GM19395 (cell line): ENCODE results near the gene GAGE1.
"Not testable (repeated sequence)": the region's sequence is repeated elsewhere in the genome, so short reads cannot be mapped to it uniquely, and the experiment has no call there.

ENCODE experiments used
- ATAC-seq: cut with Tn5 transposase; IDR thresholded peaks from one replicate; pipeline ENCODE4 v1.9.1; 2021; ENCODE audit warnings: mild to moderate bottlenecking, moderate library complexity; ENCODE audit not compliant: unreplicated experiment

Gene GAGE1, protein sequence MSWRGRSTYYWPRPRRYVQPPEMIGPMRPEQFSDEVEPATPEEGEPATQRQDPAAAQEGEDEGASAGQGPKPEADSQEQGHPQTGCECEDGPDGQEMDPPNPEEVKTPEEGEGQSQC

DNA sequence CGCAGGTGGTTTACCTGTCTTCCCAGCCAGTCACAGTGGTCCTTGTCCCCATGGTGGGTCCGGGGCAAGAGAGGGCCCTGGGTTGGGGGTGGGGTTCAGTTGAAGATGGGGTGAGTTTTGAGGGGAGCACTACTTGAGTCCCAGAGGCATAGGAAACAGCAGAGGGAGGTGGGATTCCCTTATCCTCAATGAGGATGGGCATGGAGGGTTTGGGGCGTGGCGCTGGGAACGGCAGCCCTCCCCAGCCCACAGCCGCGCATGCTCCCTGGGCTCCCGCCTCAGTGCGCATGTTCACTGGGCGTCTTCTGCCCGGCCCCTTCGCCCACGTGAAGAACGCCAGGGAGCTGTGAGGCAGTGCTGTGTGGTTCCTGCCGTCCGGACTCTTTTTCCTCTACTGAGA, at the start of gene GAGE1:
GAGE1 (plus strand) TSS at position 301 of the 400 bp plus-strand sequence. CDS start 1,155 bp downstream, outside the sequence.
- not testable (repeated sequence) for ATAC-seq

DNA sequence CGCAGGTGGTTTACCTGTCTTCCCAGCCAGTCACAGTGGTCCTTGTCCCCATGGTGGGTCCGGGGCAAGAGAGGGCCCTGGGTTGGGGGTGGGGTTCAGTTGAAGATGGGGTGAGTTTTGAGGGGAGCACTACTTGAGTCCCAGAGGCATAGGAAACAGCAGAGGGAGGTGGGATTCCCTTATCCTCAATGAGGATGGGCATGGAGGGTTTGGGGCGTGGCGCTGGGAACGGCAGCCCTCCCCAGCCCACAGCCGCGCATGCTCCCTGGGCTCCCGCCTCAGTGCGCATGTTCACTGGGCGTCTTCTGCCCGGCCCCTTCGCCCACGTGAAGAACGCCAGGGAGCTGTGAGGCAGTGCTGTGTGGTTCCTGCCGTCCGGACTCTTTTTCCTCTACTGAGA, 47.8 kb upstream of the GAGE1 start, which contains the start of gene GAGE12E:
GAGE12E (plus strand) TSS at position 301 of the 400 bp plus-strand sequence. CDS start 1,155 bp downstream, outside the sequence.
- ATAC-seq: not testable (repeated sequence)

DNA sequence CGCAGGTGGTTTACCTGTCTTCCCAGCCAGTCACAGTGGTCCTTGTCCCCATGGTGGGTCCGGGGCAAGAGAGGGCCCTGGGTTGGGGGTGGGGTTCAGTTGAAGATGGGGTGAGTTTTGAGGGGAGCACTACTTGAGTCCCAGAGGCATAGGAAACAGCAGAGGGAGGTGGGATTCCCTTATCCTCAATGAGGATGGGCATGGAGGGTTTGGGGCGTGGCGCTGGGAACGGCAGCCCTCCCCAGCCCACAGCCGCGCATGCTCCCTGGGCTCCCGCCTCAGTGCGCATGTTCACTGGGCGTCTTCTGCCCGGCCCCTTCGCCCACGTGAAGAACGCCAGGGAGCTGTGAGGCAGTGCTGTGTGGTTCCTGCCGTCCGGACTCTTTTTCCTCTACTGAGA, 38.3 kb upstream of the GAGE1 start, which contains the start of gene GAGE12F:
GAGE12F (plus strand) TSS at position 301 of the 400 bp plus-strand sequence. CDS start 1,155 bp downstream, outside the sequence.
- not testable (repeated sequence) for ATAC-seq

DNA sequence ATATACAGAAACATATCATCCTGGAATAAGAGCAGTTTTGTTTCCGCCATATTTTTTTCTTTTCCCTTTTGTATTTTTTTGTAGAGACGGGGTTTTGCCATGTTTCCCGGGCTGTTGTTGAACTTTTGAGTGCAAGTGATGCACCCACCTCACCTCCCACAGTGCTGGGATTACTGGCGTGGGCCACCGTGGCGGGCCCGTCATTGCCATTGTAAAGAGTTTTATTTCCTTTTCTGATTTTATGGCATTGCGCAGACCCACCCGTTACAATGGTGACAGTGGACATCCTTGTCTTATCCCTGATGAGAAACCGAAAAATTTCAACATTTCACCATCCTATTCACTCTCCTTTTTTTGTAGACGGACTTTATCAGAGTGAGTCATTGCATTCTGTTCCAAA, 30.1 kb upstream of the GAGE1 start:
- not testable (repeated sequence) for ATAC-seq

DNA sequence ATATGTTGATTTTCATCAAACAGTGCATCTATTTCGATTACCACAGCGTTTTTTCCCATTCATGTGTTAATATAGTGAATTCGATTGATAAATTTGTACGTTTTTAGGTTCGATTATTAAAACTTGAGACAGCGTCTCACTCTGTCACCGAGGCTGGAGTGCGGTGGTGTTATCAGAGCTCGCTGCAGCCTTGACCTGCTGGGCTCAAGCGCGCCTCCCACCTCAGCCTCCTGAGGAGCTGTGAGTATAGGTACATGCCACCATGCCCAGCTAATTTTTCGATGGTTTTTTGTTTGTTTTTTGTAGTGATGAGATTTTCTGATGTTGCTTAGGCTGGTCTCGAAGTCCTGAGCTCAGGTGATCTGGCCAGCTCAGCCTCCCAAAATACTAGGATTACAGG, 29.7 kb upstream of the GAGE1 start:
- not testable (repeated sequence) for ATAC-seq

DNA sequence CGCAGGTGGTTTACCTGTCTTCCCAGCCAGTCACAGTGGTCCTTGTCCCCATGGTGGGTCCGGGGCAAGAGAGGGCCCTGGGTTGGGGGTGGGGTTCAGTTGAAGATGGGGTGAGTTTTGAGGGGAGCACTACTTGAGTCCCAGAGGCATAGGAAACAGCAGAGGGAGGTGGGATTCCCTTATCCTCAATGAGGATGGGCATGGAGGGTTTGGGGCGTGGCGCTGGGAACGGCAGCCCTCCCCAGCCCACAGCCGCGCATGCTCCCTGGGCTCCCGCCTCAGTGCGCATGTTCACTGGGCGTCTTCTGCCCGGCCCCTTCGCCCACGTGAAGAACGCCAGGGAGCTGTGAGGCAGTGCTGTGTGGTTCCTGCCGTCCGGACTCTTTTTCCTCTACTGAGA, 28.7 kb upstream of the GAGE1 start, which contains the start of gene GAGE12G:
GAGE12G (plus strand) TSS at position 301 of the 400 bp plus-strand sequence. CDS start 1,155 bp downstream, outside the sequence.
- not testable (repeated sequence) for ATAC-seq

DNA sequence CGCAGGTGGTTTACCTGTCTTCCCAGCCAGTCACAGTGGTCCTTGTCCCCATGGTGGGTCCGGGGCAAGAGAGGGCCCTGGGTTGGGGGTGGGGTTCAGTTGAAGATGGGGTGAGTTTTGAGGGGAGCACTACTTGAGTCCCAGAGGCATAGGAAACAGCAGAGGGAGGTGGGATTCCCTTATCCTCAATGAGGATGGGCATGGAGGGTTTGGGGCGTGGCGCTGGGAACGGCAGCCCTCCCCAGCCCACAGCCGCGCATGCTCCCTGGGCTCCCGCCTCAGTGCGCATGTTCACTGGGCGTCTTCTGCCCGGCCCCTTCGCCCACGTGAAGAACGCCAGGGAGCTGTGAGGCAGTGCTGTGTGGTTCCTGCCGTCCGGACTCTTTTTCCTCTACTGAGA, 19.2 kb upstream of the GAGE1 start, which contains the start of gene GAGE12H:
GAGE12H (plus strand) TSS at position 301 of the 400 bp plus-strand sequence. CDS start 1,155 bp downstream, outside the sequence.
- ATAC-seq: not testable (repeated sequence)

DNA sequence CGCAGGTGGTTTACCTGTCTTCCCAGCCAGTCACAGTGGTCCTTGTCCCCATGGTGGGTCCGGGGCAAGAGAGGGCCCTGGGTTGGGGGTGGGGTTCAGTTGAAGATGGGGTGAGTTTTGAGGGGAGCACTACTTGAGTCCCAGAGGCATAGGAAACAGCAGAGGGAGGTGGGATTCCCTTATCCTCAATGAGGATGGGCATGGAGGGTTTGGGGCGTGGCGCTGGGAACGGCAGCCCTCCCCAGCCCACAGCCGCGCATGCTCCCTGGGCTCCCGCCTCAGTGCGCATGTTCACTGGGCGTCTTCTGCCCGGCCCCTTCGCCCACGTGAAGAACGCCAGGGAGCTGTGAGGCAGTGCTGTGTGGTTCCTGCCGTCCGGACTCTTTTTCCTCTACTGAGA, 9.6 kb upstream of the GAGE1 start, which contains the start of gene GAGE2A:
GAGE2A (plus strand) TSS at position 301 of the 400 bp plus-strand sequence. CDS start 1,155 bp downstream, outside the sequence.
- ATAC-seq: not testable (repeated sequence)

DNA sequence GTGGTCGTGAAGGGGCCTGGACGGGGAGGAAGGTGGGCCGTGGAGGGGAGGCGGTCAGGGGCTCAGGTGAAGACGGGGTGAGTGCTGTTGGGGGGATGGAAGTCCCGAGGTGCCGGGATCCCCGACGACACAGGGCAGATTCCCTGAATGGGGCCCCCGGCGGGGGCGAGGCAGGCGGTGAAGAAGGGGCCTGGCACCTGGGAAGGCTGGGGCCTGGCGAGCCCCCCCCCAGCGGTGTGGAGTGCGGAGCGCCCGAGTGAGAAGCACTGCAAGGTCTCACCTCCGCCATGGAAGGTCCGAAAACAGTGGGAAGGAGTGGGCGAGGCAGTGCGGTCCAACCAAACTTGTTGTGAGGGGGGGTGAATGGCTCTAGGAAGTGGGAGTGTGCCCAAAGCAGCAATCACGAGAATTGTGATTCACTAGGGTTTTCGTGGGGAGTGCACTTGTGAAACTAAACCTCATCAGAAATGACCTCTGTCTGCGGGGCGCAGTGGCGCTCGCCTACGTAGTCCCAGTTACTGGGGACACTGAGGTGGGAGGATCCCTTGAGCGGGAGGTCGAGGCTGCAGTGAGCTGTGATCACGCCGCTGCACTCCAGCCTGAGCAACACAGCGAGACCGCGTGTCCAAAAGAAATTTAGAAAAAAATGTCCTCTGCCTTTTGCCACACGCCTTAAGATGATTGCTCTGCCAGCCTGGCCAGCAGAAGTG, 8.9 kb upstream of the GAGE1 start:
- not testable (repeated sequence) for ATAC-seq

DNA sequence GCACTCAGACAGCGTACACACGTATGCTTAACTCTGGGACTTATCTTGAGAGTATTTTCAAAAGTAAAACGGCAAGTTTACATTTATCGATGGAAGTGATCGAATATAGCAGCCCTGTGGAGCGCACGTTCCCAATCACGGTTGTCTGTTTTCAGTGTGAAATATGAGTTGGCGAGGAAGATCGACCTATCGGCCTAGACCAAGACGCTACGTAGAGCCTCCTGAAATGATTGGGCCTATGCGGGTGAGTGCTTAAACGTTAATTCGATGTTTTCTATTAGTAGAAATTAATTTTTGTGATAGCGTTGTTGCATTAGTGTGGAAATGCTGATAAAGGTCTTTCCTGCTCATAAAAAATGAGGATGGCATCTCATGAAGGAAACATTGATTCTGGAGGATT, 8.3 kb upstream of the GAGE1 start:
- ATAC-seq: not testable (repeated sequence)

DNA sequence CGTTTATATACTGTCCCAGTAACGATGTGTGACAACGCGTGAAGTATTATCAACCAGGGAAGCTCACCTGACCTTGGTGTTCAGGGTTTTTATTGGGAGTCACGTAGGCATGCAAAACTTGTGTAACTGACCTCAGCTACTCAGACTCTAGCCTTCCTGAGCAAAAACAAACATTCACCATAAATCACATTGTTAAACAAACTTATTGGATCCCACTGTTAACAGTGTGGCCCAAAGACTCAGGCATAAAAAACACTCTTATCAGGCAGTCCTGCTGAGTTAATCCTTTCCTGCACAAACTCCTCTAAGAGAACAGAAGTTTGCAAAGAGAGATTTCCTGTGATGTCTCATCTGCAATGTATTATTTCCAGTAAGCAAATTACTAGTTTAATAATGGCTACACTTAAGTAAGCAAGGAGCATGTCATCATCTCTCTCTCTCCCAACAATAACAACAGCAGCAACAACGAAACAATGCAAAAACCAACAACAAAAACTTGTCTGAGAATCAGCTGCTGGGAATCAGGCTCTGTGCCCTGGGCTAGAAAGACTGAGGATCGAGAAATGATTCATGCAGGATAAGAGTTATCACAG, 12.0 kb downstream of the GAGE1 start:
- no peak for ATAC-seq

DNA sequence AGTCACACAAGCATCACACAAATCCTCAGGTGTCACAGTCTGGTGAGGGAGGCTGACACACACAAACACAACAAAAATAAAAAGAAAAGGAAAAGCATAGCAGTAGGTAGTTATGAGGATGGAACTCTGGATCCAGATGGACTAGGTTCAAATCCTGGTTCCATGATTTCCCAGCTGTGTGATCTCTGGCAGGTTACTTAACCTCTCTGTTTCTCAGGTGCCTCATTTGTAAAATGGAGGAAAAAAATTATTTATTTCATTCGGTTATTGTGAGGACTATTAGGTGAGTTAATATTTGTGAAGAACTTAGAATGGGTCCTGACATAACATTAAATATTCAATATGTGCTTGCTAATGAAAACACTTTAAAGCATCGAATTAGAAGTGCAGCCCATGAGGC, 19.8 kb downstream of the GAGE1 start:
- ATAC-seq: no peak

DNA sequence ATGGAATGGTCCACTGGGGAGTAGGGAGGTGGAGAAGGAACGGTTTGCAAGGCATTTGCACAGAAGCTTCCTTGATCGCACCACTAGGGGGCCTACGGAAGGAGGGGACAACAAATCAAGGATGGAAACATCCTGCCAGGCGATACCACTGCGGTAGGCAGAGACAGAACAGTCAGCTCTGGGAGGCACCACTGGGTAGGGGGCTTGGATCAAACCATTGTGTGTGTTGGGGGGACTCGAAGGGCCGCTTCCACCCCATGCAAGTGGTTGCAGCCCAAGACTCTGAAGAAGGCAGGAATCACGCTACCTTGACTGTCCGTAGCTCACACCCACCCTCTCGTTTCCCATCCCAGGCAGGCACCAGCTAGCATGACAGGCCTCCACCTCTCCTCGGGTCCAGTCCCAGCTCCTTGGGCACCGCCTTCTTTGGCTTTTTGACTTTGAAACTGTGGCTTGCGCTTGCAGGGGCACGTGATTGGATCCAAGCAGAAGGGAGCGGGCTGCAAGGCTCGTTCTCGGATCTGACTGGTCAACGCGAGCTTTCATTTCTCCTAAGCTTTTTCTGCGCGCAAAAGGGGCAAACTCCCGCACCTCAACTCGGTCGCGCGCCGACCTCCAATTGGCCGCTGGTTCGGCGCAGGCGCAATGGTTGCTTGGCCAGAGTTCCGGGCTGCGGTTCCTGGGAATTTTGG, 28.4 kb downstream of the GAGE1 start:
- no peak for ATAC-seq

DNA sequence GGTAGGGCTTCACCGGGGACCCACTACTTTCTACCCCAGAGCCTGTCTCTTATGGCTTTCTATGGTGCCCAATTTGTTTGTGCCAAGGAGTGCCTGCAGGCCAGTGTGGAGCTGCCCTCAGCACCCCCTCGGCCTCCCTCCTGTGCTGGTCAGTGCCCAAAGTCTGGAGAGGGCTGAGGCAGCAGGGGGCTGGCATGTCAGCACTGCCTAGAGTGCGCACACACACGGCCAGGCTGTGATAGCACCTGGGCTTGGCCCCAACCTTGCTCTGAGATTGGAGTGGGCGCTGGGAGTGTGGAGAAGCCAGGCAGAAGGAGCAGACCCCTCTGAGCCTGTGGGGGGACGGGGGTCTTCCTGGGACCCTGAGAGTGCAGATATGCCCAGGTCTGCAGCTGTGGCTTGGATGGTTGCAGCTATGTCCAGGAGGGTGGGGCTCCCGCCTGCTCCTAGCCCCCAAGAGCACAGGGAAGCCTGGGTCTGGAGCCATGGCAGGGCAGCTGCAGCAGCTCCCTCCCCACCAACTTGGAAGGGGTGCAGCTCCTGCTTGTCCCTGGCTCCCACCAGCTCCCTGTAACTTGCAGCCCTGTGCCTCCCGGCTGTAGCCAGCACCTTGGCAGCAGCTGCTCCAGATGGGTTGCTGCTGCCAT, 46.3 kb downstream of the GAGE1 start:
- ATAC-seq: no peak

DNA sequence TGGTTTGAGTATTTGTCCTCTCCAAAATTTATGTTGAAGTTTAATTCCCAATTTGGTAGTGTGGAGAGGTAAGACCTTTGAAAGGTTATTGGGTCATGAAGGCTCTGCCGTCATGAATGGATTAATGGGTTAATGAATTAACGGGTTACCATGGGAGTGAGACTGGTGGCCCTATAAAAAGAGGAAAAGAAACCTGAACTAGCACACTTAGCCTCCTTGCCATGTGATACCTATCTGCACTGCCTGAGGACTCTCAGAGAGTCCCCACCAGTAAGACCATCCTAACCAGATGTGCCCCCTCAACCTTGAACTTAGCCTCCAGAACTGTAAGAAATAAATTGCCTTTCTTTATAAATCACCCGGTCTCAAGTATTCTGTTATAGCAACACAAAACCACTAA, 57.7 kb downstream of the GAGE1 start:
- peak; percentile 73 for ATAC-seq
